HCT116 (cell line): ENCODE data around the gene CEP290. TPM values are rescaled to one million over a fixed set of nuclear protein-coding genes. Genes with fewer than 3 reads are reported as not detected.

Source experiments
- ATAC-seq: fragments of 200-7000 bp; cut with Tn5 transposase; 2 replicates; pipeline ENCODE4 v1.9.1; 2020; ENCODE audit warnings: mild to moderate bottlenecking, moderate library complexity
- BruUV-seq: library from RNA; stranded (reverse); fragments of 400-500 nt; replicated peaks from 2 replicates; lab custom pipeline; 2021; lab: Mats Ljungman, UMichigan
- CTCF ChIA-PET: fragments of 300-600 bp; sonication (Branson Sonifier 250); formaldehyde crosslinking; loops from one replicate; lab custom pipeline; 2021; ENCODE audit warnings: antibody characterized with exemption; lab: Charles Lee
- POLR2A ChIA-PET: fragments of 300-600, 350-600 bp; sonication (Branson Sonifier 250); formaldehyde crosslinking; loops from one replicate; lab custom pipeline; 2021; ENCODE audit warnings: antibody characterized with exemption; lab: Charles Lee
- RAD21 ChIA-PET, 2 experiments: fragments of 300-600 bp; sonication (Branson Sonifier 250); formaldehyde crosslinking; loops; one replicate each; lab custom pipeline; 2023; ENCODE audit warnings: low total read pairs in 2 of 2; ENCODE audit not compliant: uncharacterized antibody in 2 of 2, unreplicated experiment in 2 of 2, low non-redundant PET in 1 of 2; lab: Charles Lee
- DNase-seq: peaks from one replicate; pipeline ENCODE4 v3.0.0-alpha.2; 2010; ENCODE audit warnings: low read depth, low spot score
- H2AFZ ChIP-seq: fragments of 200-600 bp; shearing (Covaris generic), sonication (generic); 2 replicates; pipeline ENCODE4 v1.6.1; 2017; ENCODE audit warnings: low read depth, mixed run types, mixed read lengths, antibody characterized with exemption, low read length; ENCODE audit not compliant: poor library complexity, severe bottlenecking
- H3K27ac ChIP-seq: 2 replicates; pipeline ENCODE4 v1.5.1; 2012; ENCODE audit warnings: low read depth, low read length
- H3K27me3 ChIP-seq: fragments of 200-600 bp; sonication (generic); 2 replicates; pipeline ENCODE4 v1.6.1; 2016; ENCODE audit warnings: mixed run types, low read length, mixed read lengths; ENCODE audit not compliant: insufficient read depth
- H3K36me3 ChIP-seq, 2 experiments: fragments of 200-500 bp in 1 of 2; fragments of 200-600 bp in 1 of 2; sonication (Bioruptor generic) in 1 of 2; sonication (generic) in 1 of 2; 2 replicates each; pipeline versions ENCODE4 v1.5.1 to v1.6.1; 2014 to 2016; ENCODE audit warnings: low read length in 2 of 2, inconsistent platforms in 1 of 2, mixed read lengths in 1 of 2, mixed run types in 1 of 2; ENCODE audit not compliant: insufficient read depth in 2 of 2, control insufficient read depth in 1 of 2
- H3K4me1 ChIP-seq, 2 experiments: fragments of 200-600 bp in 1 of 2; sonication (generic) in 1 of 2; 2 replicates each; pipeline versions ENCODE4 v1.5.1 to v1.6.1; 2012 to 2017; ENCODE audit warnings: low read length in 2 of 2, inconsistent platforms in 1 of 2, mild to moderate bottlenecking in 1 of 2, mixed read lengths in 1 of 2, mixed run types in 1 of 2, moderate library complexity in 1 of 2; ENCODE audit not compliant: insufficient read depth in 2 of 2, control insufficient read depth in 1 of 2
- H3K4me2 ChIP-seq: fragments of 200-600 bp; sonication (generic); 2 replicates; pipeline ENCODE4 v1.6.1; 2017; ENCODE audit warnings: mixed run types, low read length, mixed read lengths
- H3K4me3 ChIP-seq, 2 experiments: fragments of 200-600 bp in 1 of 2; sonication (generic) in 1 of 2; replicated peaks in 1 of 2; 2 replicates each; pipeline ENCODE4 v1.5.1; 2011 to 2016; ENCODE audit warnings: low read length in 2 of 2, control low read depth in 1 of 2, low read depth in 1 of 2, mild to moderate bottlenecking in 1 of 2, mixed read lengths in 1 of 2, mixed run types in 1 of 2
- H3K79me2 ChIP-seq: fragments of 200-600 bp; sonication (generic); 2 replicates; pipeline ENCODE4 v1.6.1; 2017; ENCODE audit warnings: mild to moderate bottlenecking, mixed run types, low read length, moderate library complexity, mixed read lengths; ENCODE audit not compliant: insufficient read depth
- H3K9ac ChIP-seq: fragments of 200-600 bp; sonication (generic); 2 replicates; pipeline ENCODE4 v1.6.1; 2016; ENCODE audit warnings: low read length, mixed read lengths
- H3K9me2 ChIP-seq: fragments of 200-600 bp; sonication (generic), shearing (Covaris generic); 2 replicates; pipeline ENCODE4 v1.6.1; 2017; ENCODE audit warnings: mixed run types, mild to moderate bottlenecking, moderate library complexity; ENCODE audit not compliant: insufficient read depth
- H3K9me3 ChIP-seq, 2 experiments: fragments of 200-500 bp in 1 of 2; fragments of 200-600 bp in 1 of 2; sonication (Bioruptor generic) in 1 of 2; sonication (generic) in 1 of 2; 2 replicates each; pipeline ENCODE4 v1.6.1; 2014 to 2017; ENCODE audit warnings: low read length in 2 of 2, mixed read lengths in 2 of 2, inconsistent platforms in 1 of 2, low read depth in 1 of 2, mild to moderate bottlenecking in 1 of 2, mixed run types in 1 of 2, moderate library complexity in 1 of 2; ENCODE audit not compliant: control insufficient read depth in 1 of 2, insufficient read depth in 1 of 2
- H4K20me1 ChIP-seq: fragments of 200-600 bp; sonication (generic), shearing (Covaris generic); 2 replicates; pipeline ENCODE4 v1.6.1; 2017; ENCODE audit warnings: mixed run types, mild to moderate bottlenecking, moderate library complexity; ENCODE audit not compliant: insufficient read depth
- ATF3 ChIP-seq: IDR thresholded peaks from 2 replicates; pipeline ENCODE4 v1.6.1; 2012
- CTCF ChIP-seq, 3 experiments: fragments of 200-600 bp in 1 of 3; sonication (generic) in 1 of 3; IDR thresholded peaks in 2 of 3; conservative IDR thresholded peaks in 1 of 3; 2 replicates each; pipeline ENCODE4 v1.5.1; 2012 to 2017; ENCODE audit warnings: low read depth in 2 of 3, low read length in 2 of 3, antibody characterized with exemption in 1 of 3, borderline replicate concordance in 1 of 3, control low read depth in 1 of 3, mild to moderate bottlenecking in 1 of 3, mixed read lengths in 1 of 3, mixed run types in 1 of 3, moderate library complexity in 1 of 3; ENCODE audit not compliant: insufficient read depth in 1 of 3
- ELF1 ChIP-seq: IDR thresholded peaks from 2 replicates; pipeline ENCODE4 v1.6.1; 2012; ENCODE audit warnings: low read depth, borderline replicate concordance
- EZH2 ChIP-seq: fragments of 200-600 bp; sonication (generic); IDR thresholded peaks from 2 replicates; pipeline ENCODE4 v1.6.1; 2017; ENCODE audit warnings: antibody characterized with exemption, mixed run types
- MAX ChIP-seq: IDR thresholded peaks from 2 replicates; pipeline ENCODE4 v1.6.1; 2012
- POLR2A ChIP-seq: IDR thresholded peaks from 2 replicates; pipeline ENCODE4 v1.7.0; 2011; ENCODE audit warnings: borderline replicate concordance; ENCODE audit not compliant: insufficient read depth, insufficient read length; ENCODE audit errors: extremely low read depth
- RAD21 ChIP-seq: IDR thresholded peaks from 2 replicates; pipeline ENCODE4 v1.6.1; 2012; ENCODE audit warnings: low read depth, mild to moderate bottlenecking
- SRF ChIP-seq: IDR thresholded peaks from 2 replicates; pipeline ENCODE4 v1.6.1; 2012; ENCODE audit warnings: low read depth
- YY1 ChIP-seq: IDR thresholded peaks from 2 replicates; pipeline ENCODE4 v1.6.1; 2011; ENCODE audit warnings: low read length, low read depth, moderate library complexity, mild to moderate bottlenecking; ENCODE audit not compliant: insufficient replicate concordance; ENCODE audit errors: extremely low read depth
- intact Hi-C: fragments of 100-400 bp; cut with micrococcal nuclease; formaldehyde crosslinking; loops from 2 replicates; pipeline ENCODE4 v1.10.0; 2022
- total RNA-seq: library from RNA; stranded (reverse); gene quantifications from one replicate; pipeline ENCODE4 v1.2.1, GENCODE V29; 2021; ENCODE audit not compliant: unreplicated experiment

Gene CEP290
- total RNA-seq, 1 experiment from 2014 or later, result 13.6 TPM

GRCh38 chr12:88153959-88154358, 12.1 kb upstream of the CEP290 start:
- DNase-seq, result peak; percentile 37
- ATAC-seq, result no peak
- POLR2A ChIA-PET, result no interaction called here
- Histone ChIP-seq H3K4me2 (no peak overlapping the region), H3K4me1 (no peaks in the 10 kb centered on the region), H3K27me3 (no peaks in the 10 kb centered on the region), H3K4me3 (no peak overlapping the region), H3K9me3 (no peaks in the 10 kb centered on the region)
- peak in 2 of 3 experiments; percentile 27 to 45; a peak in 2 of 6 replicates for TF ChIP-seq CTCF (IDR thresholded peaks at IDR 0.05 in 2 of 3, conservative IDR thresholded peaks at IDR 0.05 in 1 of 3; ENCODE audit: borderline replicate concordance in 1 of 3, insufficient read depth in 1 of 3, low read depth in 2 of 3, low read length in 2 of 3)
- peak; percentile 75 for TF ChIP-seq RAD21
- TF ChIP-seq ATF3, result no peak
- TF ChIP-seq, all 23 proteins: peak for 2
- H2AFZ ChIP-seq, result no peak overlapping the region
- H3K9ac ChIP-seq, result no peak overlapping the region
- H4K20me1 ChIP-seq, result no peaks in the 10 kb centered on the region
- RAD21 ChIA-PET, result no interaction called here
- intact Hi-C loops, result loop anchor here (1.0 to 5.0 kb wide), 3 partner anchors 239 to 839 kb away; partner anchors contain the start of gene KITLG
- peaks cover 40% of the 10 kb centered on the region for H3K79me2 ChIP-seq
- CTCF ChIA-PET, result interaction anchor here (1.5 kb wide), 1 partner anchor 839 kb away, joined by 4 read pairs; no protein-coding TSS in a partner anchor
- no peaks in the 10 kb centered on the region for H3K36me3 ChIP-seq
- no TSS peak for BruUV-seq
- no peak overlapping the region for H3K27ac ChIP-seq
- no peaks in the 10 kb centered on the region for H3K9me2 ChIP-seq

GRCh38 chr12:88150063-88150462, 8.2 kb upstream of the CEP290 start:
- H3K9me2 ChIP-seq, result no peaks in the 10 kb centered on the region
- H3K27me3 ChIP-seq, result no peaks in the 10 kb centered on the region
- no peak overlapping the region for H2AFZ ChIP-seq
- no peak overlapping the region for H3K4me3 ChIP-seq
- H3K27ac ChIP-seq, result no peak overlapping the region
- TF ChIP-seq SRF (no peak), YY1 (no peak), POLR2A (no peak), EZH2 (no peak), RAD21 (no peak), MAX (no peak), ELF1 (no peak)
- intact Hi-C loops, result loop anchor here (5.0 kb wide), 1 partner anchor 432 kb away; the partner anchor contains the start of gene KITLG
- H3K4me1 ChIP-seq, result no peaks in the 10 kb centered on the region
- ChIA-PET POLR2A (no interaction called here), CTCF (no interaction called here), RAD21 (no interaction called here)
- DNase-seq (no peak), ATAC-seq (no peak)
- no peak overlapping the region for H3K4me2 ChIP-seq
- BruUV-seq, result no TSS peak
- H4K20me1 ChIP-seq, result no peaks in the 10 kb centered on the region
- H3K79me2 ChIP-seq, result peaks cover 65% of the 10 kb centered on the region
- H3K36me3 ChIP-seq, result no peaks in the 10 kb centered on the region
- no peaks in the 10 kb centered on the region for H3K9me3 ChIP-seq
- no peak overlapping the region for H3K9ac ChIP-seq
